DOHH2 (cell line): ENCODE measurements around the gene REEP3.

ENCODE experiments used
- EZH2phosphoT487 ChIP-seq: fragments of 200-600 bp; sonication (generic); IDR thresholded peaks from 2 replicates; pipeline ENCODE4 v1.6.1; 2017; ENCODE audit warnings: borderline replicate concordance, mild to moderate bottlenecking, antibody characterized with exemption, low read length, moderate library complexity, mixed read lengths
- TF ChIP-seq, protein P1 (sequence below): fragments of 200-600 bp; sonication (generic); IDR thresholded peaks from one replicate; pipeline ENCODE4 v1.5.1; 2014; ENCODE audit warnings: antibody characterized with exemption, mild to moderate bottlenecking, low read depth, low read length; ENCODE audit not compliant: poor library complexity, severe bottlenecking

DNA sequence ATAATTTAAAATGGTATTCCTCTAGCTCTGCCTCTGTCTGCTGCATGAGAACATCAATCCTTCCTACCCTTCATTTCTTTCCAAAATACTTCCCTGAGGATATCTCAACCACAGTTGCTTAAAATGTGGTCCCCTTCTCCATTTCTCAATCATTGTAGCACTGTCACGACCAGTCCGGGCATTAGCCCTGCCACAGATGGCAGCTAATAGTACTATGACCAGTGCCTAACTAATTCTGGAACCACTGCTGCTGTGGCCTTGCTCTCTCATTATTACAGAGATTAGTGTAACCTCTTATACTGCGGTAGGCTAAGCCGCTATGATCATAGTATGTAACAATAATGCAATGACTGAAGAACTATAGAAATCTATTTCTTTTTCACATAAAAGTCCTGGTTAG, 66.0 kb downstream of the REEP3 start:
- TF ChIP-seq, protein P1, sequence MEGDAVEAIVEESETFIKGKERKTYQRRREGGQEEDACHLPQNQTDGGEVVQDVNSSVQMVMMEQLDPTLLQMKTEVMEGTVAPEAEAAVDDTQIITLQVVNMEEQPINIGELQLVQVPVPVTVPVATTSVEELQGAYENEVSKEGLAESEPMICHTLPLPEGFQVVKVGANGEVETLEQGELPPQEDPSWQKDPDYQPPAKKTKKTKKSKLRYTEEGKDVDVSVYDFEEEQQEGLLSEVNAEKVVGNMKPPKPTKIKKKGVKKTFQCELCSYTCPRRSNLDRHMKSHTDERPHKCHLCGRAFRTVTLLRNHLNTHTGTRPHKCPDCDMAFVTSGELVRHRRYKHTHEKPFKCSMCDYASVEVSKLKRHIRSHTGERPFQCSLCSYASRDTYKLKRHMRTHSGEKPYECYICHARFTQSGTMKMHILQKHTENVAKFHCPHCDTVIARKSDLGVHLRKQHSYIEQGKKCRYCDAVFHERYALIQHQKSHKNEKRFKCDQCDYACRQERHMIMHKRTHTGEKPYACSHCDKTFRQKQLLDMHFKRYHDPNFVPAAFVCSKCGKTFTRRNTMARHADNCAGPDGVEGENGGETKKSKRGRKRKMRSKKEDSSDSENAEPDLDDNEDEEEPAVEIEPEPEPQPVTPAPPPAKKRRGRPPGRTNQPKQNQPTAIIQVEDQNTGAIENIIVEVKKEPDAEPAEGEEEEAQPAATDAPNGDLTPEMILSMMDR = no peak
- TF ChIP-seq EZH2phosphoT487 = no peak
